ENCODE results near the gene DLEC1.

Gene DLEC1

GRCh38 chr3:38164952-38165721 lies 126.1 kb downstream of the DLEC1 start, which contains the start of gene OXSR1:
OXSR1 (plus strand) TSS chr3:38165537; CDS start chr3:38165877, 340 bp downstream.
- Histone ChIP-seq H3K36me3 (ENCODE audit: control insufficient read depth, insufficient read depth, low read length) (no peaks in the 10 kb centered on the region), H3K9me3 (ENCODE audit: control insufficient read depth, low read length) (no peaks in the 10 kb centered on the region), H3K4me1 (ENCODE audit: control insufficient read depth, insufficient read depth, low read length, poor library complexity, severe bottlenecking) (peaks cover 12% of the 10 kb centered on the region), H3K27ac (ENCODE audit: low read depth, low read length, severe bottlenecking) (peak within 1 kb of the TSS; percentile 93), H3K4me3 (ENCODE audit: extremely low read depth, insufficient read depth, low read length, poor library complexity, severe bottlenecking) (peak within 1 kb of the TSS; percentile 85)
- WGBS, 2 experiments (ENCODE audit: insufficient coverage in 2 of 2), result 0% methylated on average over 43 to 47 of the region's 57 CpGs

GRCh38 chr3:38165722-38166387 lies 126.8 kb downstream of the DLEC1 start:
- peaks cover 12% of the 10 kb centered on the region for H3K4me1 ChIP-seq (ENCODE audit: control insufficient read depth, insufficient read depth, low read length, poor library complexity, severe bottlenecking)
- H3K4me3 ChIP-seq (ENCODE audit: extremely low read depth, insufficient read depth, low read length, poor library complexity, severe bottlenecking), result peak overlapping the region; percentile 85
- H3K9me3 ChIP-seq (ENCODE audit: control insufficient read depth, low read length), result no peaks in the 10 kb centered on the region
- peak overlapping the region; percentile 93 for H3K27ac ChIP-seq (ENCODE audit: low read depth, low read length, severe bottlenecking)
- H3K36me3 ChIP-seq (ENCODE audit: control insufficient read depth, insufficient read depth, low read length), result no peaks in the 10 kb centered on the region
- WGBS, 2 experiments (ENCODE audit: insufficient coverage in 2 of 2), result 1 to 2% methylated on average over 28 to 51 of the region's 62 CpGs

- H3K9me3 ChIP-seq (ENCODE audit: control insufficient read depth, low read length), result no peaks in the 10 kb centered on the region
- no peak overlapping the region for H3K27ac ChIP-seq (ENCODE audit: low read depth, low read length, severe bottlenecking)
- peaks cover 12% of the 10 kb centered on the region for H3K4me1 ChIP-seq (ENCODE audit: control insufficient read depth, insufficient read depth, low read length, poor library complexity, severe bottlenecking)
- WGBS, 2 experiments (ENCODE audit: insufficient coverage in 2 of 2), result 90% methylated on average over 4 of the region's 4 CpGs; no CpG with 5 or more reads in 1 of the 2 experiments
- H3K36me3 ChIP-seq (ENCODE audit: control insufficient read depth, insufficient read depth, low read length), result no peaks in the 10 kb centered on the region
- peak overlapping the region; percentile 3 for H3K4me3 ChIP-seq (ENCODE audit: extremely low read depth, insufficient read depth, low read length, poor library complexity, severe bottlenecking)
Observed at GRCh38 chr3:38167591-38167990, 128.6 kb downstream of the DLEC1 start.

GRCh38 chr3:38168151-38169026 lies 129.4 kb downstream of the DLEC1 start:
- no peak overlapping the region for H3K4me3 ChIP-seq (ENCODE audit: extremely low read depth, insufficient read depth, low read length, poor library complexity, severe bottlenecking)
- no peaks in the 10 kb centered on the region for H3K36me3 ChIP-seq (ENCODE audit: control insufficient read depth, insufficient read depth, low read length)
- H3K9me3 ChIP-seq (ENCODE audit: control insufficient read depth, low read length), result no peaks in the 10 kb centered on the region
- WGBS, 2 experiments (ENCODE audit: insufficient coverage in 2 of 2), result 100% methylated on average over 3 of the region's 4 CpGs; no CpG with 5 or more reads in 1 of the 2 experiments
- H3K4me1 ChIP-seq (ENCODE audit: control insufficient read depth, insufficient read depth, low read length, poor library complexity, severe bottlenecking), result peaks cover 12% of the 10 kb centered on the region
- H3K27ac ChIP-seq (ENCODE audit: low read depth, low read length, severe bottlenecking), result no peak overlapping the region

- WGBS, 2 experiments (ENCODE audit: insufficient coverage in 2 of 2), result no CpG with 5 or more reads among the region's 1 CpG
- Histone ChIP-seq H3K4me1 (ENCODE audit: control insufficient read depth, insufficient read depth, low read length, poor library complexity, severe bottlenecking) (peaks cover 16% of the 10 kb centered on the region), H3K27ac (ENCODE audit: low read depth, low read length, severe bottlenecking) (no peak overlapping the region), H3K36me3 (ENCODE audit: control insufficient read depth, insufficient read depth, low read length) (no peaks in the 10 kb centered on the region), H3K9me3 (ENCODE audit: control insufficient read depth, low read length) (no peaks in the 10 kb centered on the region), H3K4me3 (ENCODE audit: extremely low read depth, insufficient read depth, low read length, poor library complexity, severe bottlenecking) (no peak overlapping the region)
Observed at GRCh38 chr3:38169027-38169317, 130.0 kb downstream of the DLEC1 start.

- Histone ChIP-seq H3K9me3 (ENCODE audit: control insufficient read depth, low read length) (no peaks in the 10 kb centered on the region), H3K4me3 (ENCODE audit: extremely low read depth, insufficient read depth, low read length, poor library complexity, severe bottlenecking) (no peak overlapping the region), H3K4me1 (ENCODE audit: control insufficient read depth, insufficient read depth, low read length, poor library complexity, severe bottlenecking) (peaks cover 22% of the 10 kb centered on the region), H3K36me3 (ENCODE audit: control insufficient read depth, insufficient read depth, low read length) (no peaks in the 10 kb centered on the region), H3K27ac (ENCODE audit: low read depth, low read length, severe bottlenecking) (no peak overlapping the region)
- WGBS, 2 experiments (ENCODE audit: insufficient coverage in 2 of 2), result 88 to 92% methylated on average over 3 to 4 of the region's 4 CpGs
Observed at GRCh38 chr3:38170722-38171121, 131.7 kb downstream of the DLEC1 start.

GRCh38 chr3:38171622-38172021 lies 132.6 kb downstream of the DLEC1 start:
- WGBS, 2 experiments (ENCODE audit: insufficient coverage in 2 of 2), result no CpG with 5 or more reads among the region's 2 CpGs
- no peak overlapping the region for H3K4me3 ChIP-seq (ENCODE audit: extremely low read depth, insufficient read depth, low read length, poor library complexity, severe bottlenecking)
- no peaks in the 10 kb centered on the region for H3K36me3 ChIP-seq (ENCODE audit: control insufficient read depth, insufficient read depth, low read length)
- no peak overlapping the region for H3K27ac ChIP-seq (ENCODE audit: low read depth, low read length, severe bottlenecking)
- no peaks in the 10 kb centered on the region for H3K9me3 ChIP-seq (ENCODE audit: control insufficient read depth, low read length)
- H3K4me1 ChIP-seq (ENCODE audit: control insufficient read depth, insufficient read depth, low read length, poor library complexity, severe bottlenecking), result peaks cover 22% of the 10 kb centered on the region
